Activated naive CD4-positive, alpha-beta T cell treated with anti-CD3 and anti-CD28 coated beads for 36 hours (primary cell): ENCODE data around the gene FUS. TPM values are rescaled to one million over a fixed set of nuclear protein-coding genes. Genes with fewer than 3 reads are reported as not detected.

Experiments
- CTCF ChIA-PET: fragments of 350-600 bp; sonication (Branson Sonifier 250); formaldehyde crosslinking; loops from one replicate; lab custom pipeline; 2021; ENCODE audit warnings: antibody characterized with exemption; lab: Charles Lee
- DNase-seq: peaks from one replicate; pipeline ENCODE4 v3.0.0-alpha.2; 2020
- H3K27ac Mint-ChIP-seq: one replicate; pipeline ENCODE4 v1.8.0; 2021; ENCODE audit warnings: mild to moderate bottlenecking, mixed read lengths
- H3K27me3 Mint-ChIP-seq: one replicate; pipeline ENCODE4 v1.8.0; 2021; ENCODE audit warnings: low read depth, mixed read lengths
- H3K36me3 Mint-ChIP-seq: one replicate; pipeline ENCODE4 v1.8.0; 2021; ENCODE audit warnings: low read depth, mixed read lengths
- H3K4me1 Mint-ChIP-seq: one replicate; pipeline ENCODE4 v1.8.0; 2021; ENCODE audit warnings: low read depth, mixed read lengths
- H3K4me3 Mint-ChIP-seq: one replicate; pipeline ENCODE4 v1.8.0; 2021; ENCODE audit warnings: mild to moderate bottlenecking, moderate library complexity, mixed read lengths
- H3K9me3 Mint-ChIP-seq: one replicate; pipeline ENCODE4 v1.8.0; 2021; ENCODE audit warnings: mixed read lengths
- intact Hi-C: fragments of 100-400 bp; cut with micrococcal nuclease; formaldehyde crosslinking; loops from one replicate; pipeline ENCODE4 v1.15.1; 2023
- total RNA-seq, 2 experiments: library from RNA; stranded (reverse); gene quantifications; one replicate each; pipeline ENCODE4 v1.2.3, GENCODE V29; 2021

FUS gene
- total RNA-seq, 2 experiments from 2014 or later = 424 to 435 TPM

DNA sequence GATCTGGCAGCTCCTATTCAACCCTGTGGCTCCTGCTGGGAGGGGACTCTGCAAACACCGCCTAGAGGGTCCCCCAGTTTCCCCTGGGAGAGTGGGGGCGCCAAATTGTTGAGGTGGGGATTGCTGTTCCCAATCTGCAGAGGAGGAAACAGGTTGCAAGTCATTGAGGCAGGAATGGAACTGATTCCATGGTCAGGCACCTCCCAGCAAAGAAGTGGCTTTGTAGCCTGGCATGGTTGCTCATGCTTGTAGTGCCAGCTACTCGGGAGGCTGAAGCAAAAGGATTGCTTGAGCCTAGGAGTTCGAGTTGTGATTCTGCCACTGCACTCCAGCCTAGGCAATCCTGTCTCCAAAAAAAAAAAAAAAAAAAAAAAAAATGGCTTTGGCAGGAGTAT, 37.2 kb downstream of the FUS start:
- Mint-ChIP-seq H3K4me3 (no peak overlapping the region), H3K27ac (no peak overlapping the region), H3K27me3 (peaks cover 48% of the 10 kb centered on the region)

DNA sequence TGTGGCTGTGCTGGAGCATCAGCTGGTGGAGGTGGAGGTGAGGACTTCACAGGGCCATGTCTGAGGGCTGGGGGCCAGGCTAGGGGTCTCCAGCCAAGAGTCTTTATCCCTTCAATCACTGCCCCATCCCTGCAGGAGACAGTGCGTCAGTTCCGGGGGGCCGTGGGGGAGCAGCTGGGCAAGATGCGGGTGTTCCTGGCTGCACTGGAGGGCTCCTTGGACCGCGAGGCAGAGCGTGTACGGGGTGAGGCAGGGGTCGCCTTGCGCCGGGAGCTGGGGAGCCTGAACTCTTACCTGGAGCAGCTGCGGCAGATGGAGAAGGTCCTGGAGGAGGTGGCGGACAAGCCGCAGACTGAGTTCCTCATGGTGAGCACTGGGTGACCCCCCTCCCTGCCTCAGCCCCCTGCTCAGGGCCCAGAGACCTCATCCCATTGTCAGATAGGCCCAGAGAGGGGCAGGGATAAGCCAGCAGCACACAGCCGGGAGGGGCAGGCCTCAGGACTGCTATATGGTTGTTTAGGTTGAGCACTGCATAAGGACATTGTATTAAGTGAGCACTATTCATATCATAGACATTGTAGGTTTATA, 39.3 kb downstream of the FUS start:
- H3K27me3 Mint-ChIP-seq = peaks cover 41% of the 10 kb centered on the region
- CTCF ChIA-PET = interaction anchor here (0.6 kb wide), 1 partner anchor 162 kb away, joined by 3 read pairs; no protein-coding TSS in a partner anchor
- no peaks in the 10 kb centered on the region for H3K36me3 Mint-ChIP-seq
- H3K4me3 Mint-ChIP-seq = no peak overlapping the region
- no peak overlapping the region for H3K27ac Mint-ChIP-seq
- H3K4me1 Mint-ChIP-seq = peaks cover 17% of the 10 kb centered on the region
- intact Hi-C loops = no loop called here
- no peak for DNase-seq
- no peaks in the 10 kb centered on the region for H3K9me3 Mint-ChIP-seq

More for the DNA sequence above, 37.2 kb downstream of the FUS start:
- CTCF ChIA-PET = interaction anchor here (0.6 kb wide), 2 partner anchors 15 to 73 kb away, joined by 3 read pairs; no protein-coding TSS in a partner anchor
- H3K36me3 Mint-ChIP-seq = no peaks in the 10 kb centered on the region
- H3K4me1 Mint-ChIP-seq = peaks cover 17% of the 10 kb centered on the region
- no peak for DNase-seq
- intact Hi-C loops = no loop called here
- no peaks in the 10 kb centered on the region for H3K9me3 Mint-ChIP-seq

DNA sequence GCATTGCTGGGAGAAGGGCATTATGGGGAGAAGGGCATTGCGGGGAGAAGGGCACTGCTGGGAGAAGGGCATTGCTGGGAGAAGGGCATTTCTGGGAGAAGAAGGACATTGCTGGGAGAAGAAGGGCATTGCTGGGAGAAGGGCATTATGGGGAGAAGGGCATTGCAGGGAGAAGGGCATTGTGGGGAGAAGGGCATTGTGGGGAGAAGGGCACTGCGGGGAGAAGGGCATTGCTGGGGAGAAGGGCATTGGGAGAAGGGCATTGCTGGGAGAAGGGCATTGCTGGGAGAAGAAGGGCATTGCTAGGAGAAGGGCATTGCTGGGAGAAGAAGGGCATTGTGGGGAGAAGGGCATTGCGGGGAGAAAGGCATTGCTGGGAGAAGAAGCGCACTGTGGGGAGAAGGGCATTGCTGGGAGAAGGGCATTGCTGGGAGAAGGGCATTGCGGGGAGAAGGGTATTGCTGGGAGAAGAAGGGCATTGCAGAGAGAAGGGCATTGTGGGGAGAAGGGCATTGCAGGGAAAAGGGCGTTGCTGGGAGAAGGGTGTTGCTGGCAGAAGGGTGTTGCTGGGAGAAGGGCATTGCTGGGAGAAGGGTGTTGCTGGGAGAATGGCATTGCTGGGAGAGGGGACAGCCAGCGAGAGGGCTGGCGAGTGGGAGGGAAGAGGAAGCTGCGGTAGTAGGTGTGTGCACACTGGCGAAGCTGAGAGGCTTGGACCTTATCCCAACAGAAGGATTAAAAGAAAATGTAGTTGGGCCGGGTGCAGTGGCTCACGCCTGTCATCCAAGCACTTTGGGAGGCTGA, 41.6 kb downstream of the FUS start:
- Mint-ChIP-seq H3K4me3 (no peak overlapping the region), H3K9me3 (no peaks in the 10 kb centered on the region), H3K4me1 (peaks cover 4% of the 10 kb centered on the region), H3K27me3 (peaks cover 27% of the 10 kb centered on the region), H3K36me3 (no peaks in the 10 kb centered on the region), H3K27ac (no peak overlapping the region)
- DNase-seq = no peak
- intact Hi-C loops = no loop called here
- CTCF ChIA-PET = no interaction called here

DNA sequence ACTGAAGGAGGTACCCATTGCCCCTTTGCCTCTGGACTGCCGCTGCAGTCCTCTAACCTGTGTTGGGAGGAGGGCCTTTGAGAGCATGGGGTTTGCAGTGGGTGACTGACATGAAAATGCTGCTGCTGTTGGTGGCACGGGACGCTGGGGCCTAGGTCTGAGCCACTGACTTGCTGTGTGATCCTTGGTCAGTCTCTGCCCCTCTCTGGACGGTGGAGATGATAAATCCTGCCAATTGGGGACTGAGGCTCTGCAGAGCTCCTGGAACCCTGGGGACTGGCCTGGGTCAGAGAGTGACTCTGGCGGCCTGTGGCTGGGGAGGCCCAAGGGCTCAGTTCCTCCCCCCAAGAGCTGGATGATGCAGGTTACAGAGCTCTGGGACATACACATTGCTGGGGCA, 43.1 kb downstream of the FUS start:
- no peaks in the 10 kb centered on the region for H3K4me1 Mint-ChIP-seq
- no peak overlapping the region for H3K27ac Mint-ChIP-seq
- no peak overlapping the region for H3K4me3 Mint-ChIP-seq
- no peak for DNase-seq
- H3K27me3 Mint-ChIP-seq = peaks cover 13% of the 10 kb centered on the region
- H3K9me3 Mint-ChIP-seq = no peaks in the 10 kb centered on the region
- CTCF ChIA-PET = no interaction called here
- intact Hi-C loops = no loop called here
- H3K36me3 Mint-ChIP-seq = no peaks in the 10 kb centered on the region

DNA sequence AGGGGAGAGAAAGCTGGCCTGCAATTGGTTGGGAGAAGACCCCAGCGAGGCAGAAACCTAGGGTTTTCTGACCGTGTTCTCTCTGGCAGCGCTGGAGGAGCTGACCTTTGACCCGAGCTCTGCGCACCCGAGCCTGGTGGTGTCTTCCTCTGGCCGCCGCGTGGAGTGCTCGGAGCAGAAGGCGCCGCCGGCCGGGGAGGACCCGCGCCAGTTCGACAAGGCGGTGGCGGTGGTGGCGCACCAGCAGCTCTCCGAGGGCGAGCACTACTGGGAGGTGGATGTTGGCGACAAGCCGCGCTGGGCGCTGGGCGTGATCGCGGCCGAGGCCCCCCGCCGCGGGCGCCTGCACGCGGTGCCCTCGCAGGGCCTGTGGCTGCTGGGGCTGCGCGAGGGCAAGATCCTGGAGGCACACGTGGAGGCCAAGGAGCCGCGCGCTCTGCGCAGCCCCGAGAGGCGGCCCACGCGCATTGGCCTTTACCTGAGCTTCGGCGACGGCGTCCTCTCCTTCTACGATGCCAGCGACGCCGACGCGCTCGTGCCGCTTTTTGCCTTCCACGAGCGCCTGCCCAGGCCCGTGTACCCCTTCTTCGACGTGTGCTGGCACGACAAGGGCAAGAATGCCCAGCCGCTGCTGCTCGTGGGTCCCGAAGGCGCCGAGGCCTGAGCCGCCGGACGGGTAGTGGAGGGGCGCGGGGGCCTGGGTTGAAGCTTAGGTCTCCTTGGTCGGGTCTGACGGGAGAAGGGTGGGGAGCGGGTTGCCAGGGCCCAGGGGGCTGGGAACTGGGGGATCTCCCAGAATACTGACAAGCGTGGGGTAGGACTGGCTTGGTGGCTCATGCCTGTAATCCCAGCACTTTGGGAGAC, 44.4 kb downstream of the FUS start:
- no peak for DNase-seq
- H3K4me1 Mint-ChIP-seq = no peaks in the 10 kb centered on the region
- H3K4me3 Mint-ChIP-seq = no peak overlapping the region
- CTCF ChIA-PET = no interaction called here
- no peak overlapping the region for H3K27ac Mint-ChIP-seq
- intact Hi-C loops = no loop called here
- H3K27me3 Mint-ChIP-seq = peaks cover 6% of the 10 kb centered on the region
- H3K36me3 Mint-ChIP-seq = no peaks in the 10 kb centered on the region
- no peaks in the 10 kb centered on the region for H3K9me3 Mint-ChIP-seq

DNA sequence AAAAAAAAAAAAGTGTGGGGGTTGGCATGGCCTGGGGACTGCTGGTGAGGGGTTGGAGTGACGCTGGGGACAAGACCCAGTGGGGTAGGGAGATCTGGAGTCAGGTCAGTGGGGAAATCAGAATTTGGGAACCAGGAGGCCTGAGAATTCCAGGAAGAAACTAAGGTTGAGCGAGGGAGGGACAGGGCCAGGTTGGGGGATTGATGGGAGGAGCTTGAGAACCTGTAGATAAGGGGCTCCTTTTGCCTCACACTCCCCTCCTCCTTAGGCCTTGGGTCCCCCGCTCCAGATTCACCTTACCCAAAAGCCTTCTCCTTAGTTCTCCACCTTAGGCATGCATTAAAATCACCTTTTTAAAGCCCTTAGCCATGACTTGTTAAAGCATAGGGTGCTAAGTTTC, 45.3 kb downstream of the FUS start:
- H3K36me3 Mint-ChIP-seq = no peaks in the 10 kb centered on the region
- DNase-seq = no peak
- intact Hi-C loops = no loop called here
- H3K27ac Mint-ChIP-seq = no peak overlapping the region
- CTCF ChIA-PET = no interaction called here
- H3K4me3 Mint-ChIP-seq = no peak overlapping the region
- peaks cover 6% of the 10 kb centered on the region for H3K27me3 Mint-ChIP-seq
- H3K9me3 Mint-ChIP-seq = no peaks in the 10 kb centered on the region
- no peaks in the 10 kb centered on the region for H3K4me1 Mint-ChIP-seq

DNA sequence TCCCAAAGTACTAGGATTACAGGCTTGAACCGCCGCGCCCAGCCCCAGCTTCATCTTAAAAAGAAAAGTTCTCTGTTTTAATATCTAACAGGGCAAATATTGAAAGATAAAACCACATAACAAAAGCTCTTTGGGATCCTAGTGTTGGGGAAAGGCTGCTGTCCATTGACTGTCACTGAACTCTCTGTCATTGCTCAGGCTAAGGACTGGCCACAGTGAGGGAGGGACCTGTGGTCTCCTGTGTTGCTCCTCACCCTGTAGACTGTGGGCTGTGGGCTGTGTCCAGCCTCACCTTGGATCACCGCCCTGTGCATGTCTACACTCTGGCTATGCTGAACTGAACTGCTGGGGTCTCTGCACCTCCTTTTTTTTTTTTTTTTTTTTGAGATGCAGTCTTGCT, 48.3 kb downstream of the FUS start:
- Mint-ChIP-seq H3K27ac (no peak overlapping the region), H3K9me3 (no peaks in the 10 kb centered on the region), H3K27me3 (no peaks in the 10 kb centered on the region), H3K36me3 (no peaks in the 10 kb centered on the region), H3K4me1 (no peaks in the 10 kb centered on the region), H3K4me3 (no peak overlapping the region)
- DNase-seq = no peak
- CTCF ChIA-PET = interaction anchor here (0.7 kb wide), 1 partner anchor 33 kb away, joined by 3 read pairs; no protein-coding TSS in a partner anchor
- intact Hi-C loops = no loop called here

DNA sequence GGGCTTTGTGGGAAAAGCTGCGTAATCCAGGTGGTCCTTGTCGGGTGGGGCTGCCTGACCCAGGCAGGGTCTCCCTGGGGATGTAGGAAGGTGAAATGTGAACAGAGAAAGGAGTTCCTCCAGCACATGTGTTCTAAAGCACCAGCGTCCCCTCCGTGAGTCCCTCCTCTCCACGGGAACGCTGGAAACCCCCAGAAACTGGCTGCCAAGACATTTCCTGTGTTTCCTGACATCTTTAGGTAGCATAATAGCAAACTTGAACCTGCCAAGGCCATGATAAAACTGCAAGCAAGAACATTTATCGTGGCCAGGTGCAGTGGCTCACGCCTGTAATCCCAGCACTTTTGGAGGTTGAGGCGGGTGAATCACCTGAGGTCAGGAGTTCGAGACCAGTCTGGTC, 49.6 kb downstream of the FUS start:
- no peaks in the 10 kb centered on the region for H3K4me1 Mint-ChIP-seq
- no peak overlapping the region for H3K4me3 Mint-ChIP-seq
- H3K9me3 Mint-ChIP-seq = no peaks in the 10 kb centered on the region
- H3K27ac Mint-ChIP-seq = no peak overlapping the region
- DNase-seq = no peak
- CTCF ChIA-PET = no interaction called here
- H3K27me3 Mint-ChIP-seq = no peaks in the 10 kb centered on the region
- no peaks in the 10 kb centered on the region for H3K36me3 Mint-ChIP-seq
- intact Hi-C loops = no loop called here

DNA sequence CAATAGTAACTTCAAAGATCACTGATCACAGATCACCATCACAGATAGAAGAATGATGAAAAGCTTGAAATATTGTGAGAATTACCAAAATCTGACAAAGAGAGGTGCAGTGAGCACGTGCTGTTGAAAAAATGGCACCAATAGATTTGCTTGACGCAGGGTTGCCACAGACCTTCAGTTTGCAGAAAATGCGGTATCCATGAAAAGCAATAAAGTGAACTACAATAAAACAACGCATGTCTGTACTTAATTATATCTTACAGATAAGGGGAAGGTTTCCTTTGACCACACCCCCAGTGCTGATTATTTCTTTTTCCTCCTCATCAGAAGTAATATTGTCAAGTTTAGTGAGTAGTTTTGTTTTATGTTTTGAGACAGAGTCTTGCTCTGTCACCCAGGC, 58.1 kb downstream of the FUS start:
- no peaks in the 10 kb centered on the region for H3K9me3 Mint-ChIP-seq
- no peak overlapping the region for H3K4me3 Mint-ChIP-seq
- H3K27ac Mint-ChIP-seq = no peak overlapping the region
- CTCF ChIA-PET = no interaction called here
- no peaks in the 10 kb centered on the region for H3K36me3 Mint-ChIP-seq
- H3K27me3 Mint-ChIP-seq = no peaks in the 10 kb centered on the region
- intact Hi-C loops = no loop called here
- no peak for DNase-seq
- no peaks in the 10 kb centered on the region for H3K4me1 Mint-ChIP-seq

Other genes with a start within 250 kb of the FUS start
- 1 to 10 TPM; 4.2 to 4.7 TPM for gene ORAI3, start 231.1 kb upstream of the FUS start, total RNA-seq
- 10 to 100 TPM; 14.3 to 14.6 TPM for gene SETD1A, start 222.4 kb upstream of the FUS start, total RNA-seq
- under 1 TPM; 0.69 to 0.98 TPM for gene HSD3B7, start 194.9 kb upstream of the FUS start, total RNA-seq
- gene STX1B, start 169.5 kb upstream of the FUS start, total RNA-seq = under 1 TPM; 0.69 to 0.72 TPM
- 10 to 100 TPM; 32.9 to 38.0 TPM for gene STX4, start 146.6 kb upstream of the FUS start, total RNA-seq
- gene ZNF668, start 105.9 kb upstream of the FUS start, total RNA-seq = 10 to 100 TPM in 1 of 2 experiments, 1 to 10 TPM in 1; 9.5 to 10.1 TPM
- gene ZNF646, start 105.7 kb upstream of the FUS start, total RNA-seq = 10 to 100 TPM; 16.7 to 17.4 TPM
- gene PRSS53, start 91.2 kb upstream of the FUS start, total RNA-seq = 1 to 10 TPM; 4.1 to 5.2 TPM
- gene VKORC1, start 85.3 kb upstream of the FUS start, total RNA-seq = 10 to 100 TPM; 43.4 to 47.8 TPM
- 10 to 100 TPM; 21.3 to 23.1 TPM for gene BCKDK, start 71.8 kb upstream of the FUS start, total RNA-seq
- 10 to 100 TPM; 58.1 to 64.5 TPM for gene KAT8, start 62.5 kb upstream of the FUS start, total RNA-seq
- gene PRSS8, start 44.4 kb upstream of the FUS start, total RNA-seq = not detected
- under 1 TPM; 0.93 to 0.99 TPM for gene PRSS36, start 30.1 kb upstream of the FUS start, total RNA-seq
- gene PYCARD, start 22.6 kb downstream of the FUS start, total RNA-seq = 1 to 10 TPM; 2.4 to 2.5 TPM
- gene TRIM72, start 34.0 kb downstream of the FUS start, total RNA-seq = not detected
- not detected for gene PYDC1, start 37.0 kb downstream of the FUS start, total RNA-seq
- under 1 TPM; 0.37 to 0.67 TPM for gene ITGAM, start 79.8 kb downstream of the FUS start, total RNA-seq
- 1 to 10 TPM; 2.4 to 2.9 TPM for gene ITGAX, start 175.0 kb downstream of the FUS start, total RNA-seq
- gene ITGAD, start 213.2 kb downstream of the FUS start, total RNA-seq = not detected
- not detected for gene COX6A2, start 248.2 kb downstream of the FUS start, total RNA-seq